Parathyroid adenoma (tissue), 2 donors: ENCODE data around the gene C16orf82.

Experiments used
- H2AFZ ChIP-seq: fragments of 300-600 bp; sonication (generic); one replicate; pipeline ENCODE4 v1.7.0; 2017; ENCODE audit warnings: antibody characterized with exemption, mild to moderate bottlenecking
- H3K27ac ChIP-seq: fragments of 300-600 bp; sonication (generic); one replicate; pipeline ENCODE4 v1.7.0; 2017
- H3K27me3 ChIP-seq: fragments of 300-600 bp; sonication (generic); one replicate; pipeline ENCODE4 v1.7.0; 2017; ENCODE audit warnings: low read length; ENCODE audit not compliant: control insufficient read depth, insufficient read depth
- H3K36me3 ChIP-seq: fragments of 300-600 bp; sonication (generic); one replicate; pipeline ENCODE4 v1.7.0; 2017; ENCODE audit warnings: low read length; ENCODE audit not compliant: control insufficient read depth, insufficient read depth
- H3K4me1 ChIP-seq: fragments of 300-600 bp; sonication (generic); one replicate; pipeline ENCODE4 v1.7.0; 2017; ENCODE audit warnings: control low read depth
- H3K4me2 ChIP-seq: fragments of 300-600 bp; sonication (generic); one replicate; pipeline ENCODE4 v1.7.0; 2017; ENCODE audit warnings: low read length
- H3K4me3 ChIP-seq: fragments of 300-600 bp; sonication (generic); one replicate; pipeline ENCODE4 v1.7.0; 2017; ENCODE audit warnings: low read depth, low read length
- H3K79me2 ChIP-seq: fragments of 300-600 bp; sonication (generic); one replicate; pipeline ENCODE4 v1.7.0; 2017; ENCODE audit warnings: control low read depth
- H3K9ac ChIP-seq: fragments of 300-600 bp; sonication (generic); one replicate; pipeline ENCODE4 v1.7.0; 2017; ENCODE audit warnings: mild to moderate bottlenecking
- H3K9me3 ChIP-seq: fragments of 300-600 bp; sonication (generic); one replicate; pipeline ENCODE4 v1.7.0; 2017; ENCODE audit warnings: low read length; ENCODE audit not compliant: control insufficient read depth
- CTCF ChIP-seq: fragments of 300-600 bp; sonication (generic); IDR thresholded peaks from one replicate; pipeline ENCODE4 v1.7.0; 2017; ENCODE audit warnings: antibody characterized with exemption, mild to moderate bottlenecking
- donor health status: primary hyperparathyroidism.

Gene C16orf82

GRCh38 chr16:27070776-27071175, 4.0 kb downstream of the C16orf82 start:
- TF ChIP-seq CTCF, result no peak
- Histone ChIP-seq H3K27me3 (no peaks in the 10 kb centered on the region), H3K9me3 (no peaks in the 10 kb centered on the region), H3K4me1 (no peaks in the 10 kb centered on the region), H3K79me2 (no peaks in the 10 kb centered on the region), H3K4me2 (no peak overlapping the region), H3K36me3 (no peaks in the 10 kb centered on the region), H3K9ac (no peak overlapping the region), H3K4me3 (no peak overlapping the region), H3K27ac (no peak overlapping the region), H2AFZ (no peak overlapping the region)

- no peaks in the 10 kb centered on the region for H3K79me2 ChIP-seq
- no peaks in the 10 kb centered on the region for H3K4me1 ChIP-seq
- H3K27ac ChIP-seq, result no peak overlapping the region
- no peak overlapping the region for H3K4me3 ChIP-seq
- H3K9ac ChIP-seq, result no peak overlapping the region
- no peaks in the 10 kb centered on the region for H3K36me3 ChIP-seq
- no peak overlapping the region for H2AFZ ChIP-seq
- no peaks in the 10 kb centered on the region for H3K9me3 ChIP-seq
- TF ChIP-seq CTCF, result no peak
- H3K27me3 ChIP-seq, result no peaks in the 10 kb centered on the region
- no peak overlapping the region for H3K4me2 ChIP-seq
Observed at GRCh38 chr16:27073733-27074132, 7.0 kb downstream of the C16orf82 start.

GRCh38 chr16:27080895-27081294, 14.2 kb downstream of the C16orf82 start:
- H2AFZ ChIP-seq, result no peak overlapping the region
- H3K9me3 ChIP-seq, result no peaks in the 10 kb centered on the region
- H3K27ac ChIP-seq, result no peak overlapping the region
- H3K4me1 ChIP-seq, result no peaks in the 10 kb centered on the region
- no peak overlapping the region for H3K4me3 ChIP-seq
- no peaks in the 10 kb centered on the region for H3K27me3 ChIP-seq
- H3K36me3 ChIP-seq, result no peaks in the 10 kb centered on the region
- no peak overlapping the region for H3K4me2 ChIP-seq
- peak; percentile 31 for TF ChIP-seq CTCF
- H3K79me2 ChIP-seq, result no peaks in the 10 kb centered on the region
- H3K9ac ChIP-seq, result no peak overlapping the region

GRCh38 chr16:27083861-27084261, 17.1 kb downstream of the C16orf82 start:
- H3K9me3 ChIP-seq, result no peaks in the 10 kb centered on the region
- H3K36me3 ChIP-seq, result no peaks in the 10 kb centered on the region
- H3K9ac ChIP-seq, result no peak overlapping the region
- H3K4me1 ChIP-seq, result no peaks in the 10 kb centered on the region
- TF ChIP-seq CTCF, result no peak
- H3K27ac ChIP-seq, result no peak overlapping the region
- H3K79me2 ChIP-seq, result no peaks in the 10 kb centered on the region
- H2AFZ ChIP-seq, result no peak overlapping the region
- no peaks in the 10 kb centered on the region for H3K27me3 ChIP-seq
- no peak overlapping the region for H3K4me3 ChIP-seq
- no peak overlapping the region for H3K4me2 ChIP-seq

GRCh38 chr16:27084307-27085028, 17.7 kb downstream of the C16orf82 start:
- Histone ChIP-seq H3K36me3 (no peaks in the 10 kb centered on the region), H3K27me3 (no peaks in the 10 kb centered on the region), H3K27ac (no peak overlapping the region), H3K79me2 (no peaks in the 10 kb centered on the region), H3K4me2 (no peak overlapping the region), H2AFZ (no peak overlapping the region), H3K9ac (no peak overlapping the region), H3K4me3 (no peak overlapping the region), H3K4me1 (no peaks in the 10 kb centered on the region), H3K9me3 (no peaks in the 10 kb centered on the region)
- no peak for TF ChIP-seq CTCF
